Transverse colon (tissue), 4 donors: Measurements from ENCODE around the gene RPL6. TPM values are rescaled to one million over a fixed set of nuclear protein-coding genes. Genes with fewer than 3 reads are reported as not detected.

ENCODE experiments used
- DNase-seq: peaks from one replicate; pipeline ENCODE4 v3.0.0-alpha.2; 2019
- H3K27ac ChIP-seq, 4 donors: fragments of 200-600 bp; sonication (generic); 2 replicates each; pipeline ENCODE4 v1.5.1; 2016 to 2018; ENCODE audit warnings: inconsistent platforms in 4 of 4
- H3K27me3 ChIP-seq: fragments of 200-600 bp; sonication (generic); 2 replicates; pipeline ENCODE4 v1.5.1; 2017; ENCODE audit warnings: inconsistent platforms
- H3K36me3 ChIP-seq, 4 donors: fragments of 200-600 bp; sonication (generic); 2 replicates each; pipeline ENCODE4 v1.5.1; 2017 to 2019; ENCODE audit warnings: inconsistent platforms in 4 of 4
- H3K4me1 ChIP-seq, 4 donors: fragments of 200-600 bp; sonication (generic); 2 replicates each; pipeline ENCODE4 v1.5.1; 2017 to 2020; ENCODE audit warnings: inconsistent platforms in 4 of 4
- H3K4me3 ChIP-seq, 4 donors: fragments of 200-600 bp; sonication (generic); 1 replicate in 1 of 4; 2 replicates in 3 of 4; pipeline versions ENCODE4 v1.5.1 to v1.6.1; 2017 to 2019; ENCODE audit warnings: inconsistent platforms in 4 of 4
- H3K9me3 ChIP-seq, 2 donors: fragments of 200-600 bp; sonication (generic); 2 replicates each; pipeline ENCODE4 v1.5.1; 2017 to 2019; ENCODE audit warnings: inconsistent platforms in 2 of 2
- CTCF ChIP-seq, 5 experiments: fragments of 200-600 bp in 3 of 5; fragments of 450-650 bp in 2 of 5; sonication (generic) in 3 of 5; IDR thresholded peaks; 1 replicate in 2 of 5; 2 replicates in 3 of 5; pipeline ENCODE4 v1.5.1; 2016 to 2017; ENCODE audit warnings: antibody characterized with exemption in 5 of 5, inconsistent platforms in 3 of 5, mild to moderate bottlenecking in 2 of 5, moderate library complexity in 1 of 5
- EP300 ChIP-seq: sonication (generic); formaldehyde crosslinking; IDR thresholded peaks from one replicate; pipeline ENCODE4 v1.6.1; 2017; ENCODE audit warnings: antibody characterized with exemption, low read depth
- POLR2A ChIP-seq: fragments of 450-650 bp; IDR thresholded peaks from one replicate; pipeline ENCODE4 v1.6.1; 2016; ENCODE audit warnings: antibody characterized with exemption, mild to moderate bottlenecking, moderate library complexity
- POLR2AphosphoS5 ChIP-seq, 3 donors: sonication (generic); formaldehyde crosslinking; IDR thresholded peaks; one replicate each; pipeline ENCODE4 v1.6.1; 2016; ENCODE audit warnings: antibody characterized with exemption in 3 of 3
- WGBS, 2 donors: methylation state at CpG; one replicate each; pipeline ENCODE4 v1.1.5; 2018; ENCODE audit warnings: low coverage in 1 of 2; 5-methylcytosine and 5-hydroxymethylcytosine counted together
- in situ Hi-C, 4 donors: fragments of 200-750 bp; cut with MboI; loops; one replicate each; pipeline versions ENCODE4 v1.15.0 to v1.15.1; 2017; ENCODE audit warnings: low sequenced_read_pairs in 3 of 4, low pct_ligation_motif_present in 1 of 4, low pct_unique_long_range_greater_than_20kb in 1 of 4
- intact Hi-C: fragments of 100-400 bp; cut with DNase I; formaldehyde crosslinking; loops from one replicate; pipeline ENCODE4 v1.15.1; 2023; ENCODE audit warnings: low total_unique reads
- total RNA-seq, 4 donors: library from RNA; depleted of rRNA; stranded (reverse); fragments of >200 nt; gene quantifications; one replicate each; pipeline ENCODE4 v1.1.0, GENCODE V29; 2016

Gene RPL6
- total RNA-seq, 4 donors from 2014 or later = 361 to 1,162 (median 790) TPM

GRCh38 chr12:112389228-112389627 is 20.2 kb downstream of the RPL6 start:
- no peak for DNase-seq
- H3K4me1 ChIP-seq = peaks cover 0 to 5% (median 0%) of the 10 kb centered on the region in 4 donors
- intact Hi-C loops = no loop called here
- no peaks in the 10 kb centered on the region for H3K9me3 ChIP-seq
- in situ Hi-C loops = loop anchor here in 2 of 4 donors (5.0 to 25.0 kb wide), 3 partner anchors 124 to 452 kb away; no protein-coding TSS in a partner anchor
- H3K36me3 ChIP-seq = no peaks in the 10 kb centered on the region
- H3K27ac ChIP-seq = no peak overlapping the region
- no peaks in the 10 kb centered on the region for H3K27me3 ChIP-seq
- no peak for TF ChIP-seq POLR2A
- 74 to 91% methylated on average over 2 to 4 of the region's 4 CpGs for WGBS, 2 donors
- no peak overlapping the region for H3K4me3 ChIP-seq

- intact Hi-C loops = no loop called here
- TF ChIP-seq CTCF (IDR thresholded peaks at IDR 0.05) (no peak), POLR2AphosphoS5 (IDR thresholded peaks at IDR 0.05) (no peak), EP300 (no peak), POLR2A (no peak)
Observed at GRCh38 chr12:112386726-112387125, 22.7 kb downstream of the RPL6 start.

GRCh38 chr12:112382866-112383265 is 26.5 kb downstream of the RPL6 start:
- in situ Hi-C loops (loop anchor here in 2 of 4 donors (10.0 to 25.0 kb wide), 2 partner anchors 118 to 446 kb away; no protein-coding TSS in a partner anchor), intact Hi-C loops (no loop called here)
- H3K9me3 ChIP-seq = no peaks in the 10 kb centered on the region
- DNase-seq = no peak
- H3K4me1 ChIP-seq = peaks cover 10 to 32% (median 22%) of the 10 kb centered on the region in 4 donors
- H3K4me3 ChIP-seq = peak overlapping the region in 3 of 4 donors; percentile 90 to 100 (median 100)
- peak overlapping the region; percentile 90 to 97 (median 94) for H3K27ac ChIP-seq
- TF ChIP-seq EP300 (no peak), CTCF (IDR thresholded peaks at IDR 0.05) (no peak), POLR2A (no peak), POLR2AphosphoS5 (IDR thresholded peaks at IDR 0.05) (no peak)
- no peaks in the 10 kb centered on the region for H3K36me3 ChIP-seq
- WGBS, 2 donors = 78 to 87% methylated on average over 5 to 11 of the region's 11 CpGs
- H3K27me3 ChIP-seq = no peaks in the 10 kb centered on the region

More at GRCh38 chr12:112386726-112387125, 22.7 kb downstream of the RPL6 start:
- no peaks in the 10 kb centered on the region for H3K27me3 ChIP-seq
- no peaks in the 10 kb centered on the region for H3K36me3 ChIP-seq
- WGBS, 2 donors = 76 to 83% methylated on average over 3 of the region's 3 CpGs
- in situ Hi-C loops = loop anchor here in 2 of 4 donors (5.0 to 25.0 kb wide), 3 partner anchors 122 to 449 kb away; no protein-coding TSS in a partner anchor
- H3K4me1 ChIP-seq = peaks cover 0 to 10% (median 0%) of the 10 kb centered on the region in 4 donors
- no peak for DNase-seq
- H3K9me3 ChIP-seq = no peaks in the 10 kb centered on the region
- no peak overlapping the region for H3K4me3 ChIP-seq
- H3K27ac ChIP-seq = no peak overlapping the region

GRCh38 chr12:112381883-112382796 is 27.3 kb downstream of the RPL6 start, which contains the start of gene HECTD4:
Gene HECTD4 (minus strand): TSS chr12:112382431. CDS start chr12:112382128, 303 bp downstream.
- intact Hi-C loops = no loop called here
- Histone ChIP-seq H3K4me3 (peak within 1 kb of the TSS; percentile 86 to 100 (median 95)), H3K9me3 (no peaks in the 10 kb centered on the region), H3K4me1 (peaks cover 10 to 27% (median 22%) of the 10 kb centered on the region in 4 donors), H3K36me3 (no peaks in the 10 kb centered on the region), H3K27ac (peak within 1 kb of the TSS; percentile 90 to 97 (median 94)), H3K27me3 (no peaks in the 10 kb centered on the region)
- 1% methylated on average over 74 of the region's 106 CpGs; no CpG with 5 or more reads in 1 of the 2 donors for WGBS, 2 donors
- in situ Hi-C loops = loop anchor here in 2 of 4 donors (10.0 to 25.0 kb wide), 2 partner anchors 117 to 445 kb away; no protein-coding TSS in a partner anchor
- peak; percentile 96 for DNase-seq
- TF ChIP-seq POLR2AphosphoS5 (IDR thresholded peaks at IDR 0.05) (peak; percentile 83 to 91 (median 86)), EP300 (no peak), POLR2A (peak; percentile 89)
